Osteoblast (primary cell): ENCODE measurements around the gene HBG2. TPM values are rescaled to one million over a fixed set of nuclear protein-coding genes. Genes with fewer than 3 reads are reported as not detected.

ENCODE experiments used
- DNase-seq: peaks from one replicate; pipeline ENCODE4 v3.0.0; 2011; ENCODE audit warnings: low spot score, mixed read lengths; ENCODE audit not compliant: insufficient read length; ENCODE audit errors: missing footprints
- H2AFZ ChIP-seq: 2 replicates; pipeline ENCODE4 v1.6.0; 2011; ENCODE audit warnings: mild to moderate bottlenecking, low read length
- H3K27ac ChIP-seq: 2 replicates; pipeline ENCODE4 v1.5.1; 2011; ENCODE audit warnings: mild to moderate bottlenecking, low read depth, low read length, moderate library complexity
- H3K27me3 ChIP-seq: 2 replicates; pipeline ENCODE4 v1.6.0; 2012; ENCODE audit warnings: mild to moderate bottlenecking, control low read depth, inconsistent platforms, low read length, moderate library complexity; ENCODE audit not compliant: insufficient read depth
- H3K36me3 ChIP-seq: 2 replicates; pipeline ENCODE4 v1.5.1; 2011; ENCODE audit warnings: mild to moderate bottlenecking, low read length, control low read depth, moderate library complexity; ENCODE audit not compliant: insufficient read depth
- H3K4me1 ChIP-seq: 2 replicates; pipeline ENCODE4 v1.5.1; 2011; ENCODE audit warnings: mild to moderate bottlenecking, low read length, control low read depth, moderate library complexity; ENCODE audit not compliant: insufficient read depth
- H3K4me2 ChIP-seq: 2 replicates; pipeline ENCODE4 v1.6.0; 2011; ENCODE audit warnings: mild to moderate bottlenecking, low read length; ENCODE audit not compliant: insufficient read depth
- H3K4me3 ChIP-seq: fragments of 200-600 bp; sonication (generic); 3 replicates; pipeline ENCODE4 v1.5.1; 2012; ENCODE audit warnings: mild to moderate bottlenecking, low read length, inconsistent platforms; ENCODE audit not compliant: insufficient read depth
- H3K79me2 ChIP-seq: 2 replicates; pipeline ENCODE4 v1.6.0; 2012; ENCODE audit warnings: mild to moderate bottlenecking, low read length, control low read depth, inconsistent platforms; ENCODE audit not compliant: insufficient read depth
- H3K9me3 ChIP-seq: 2 replicates; pipeline ENCODE4 v1.5.1; 2011; ENCODE audit warnings: low read depth, low read length, control low read depth
- H4K20me1 ChIP-seq: 2 replicates; pipeline ENCODE4 v1.6.0; 2012; ENCODE audit warnings: mild to moderate bottlenecking, low read length, control low read depth; ENCODE audit not compliant: insufficient read depth
- total RNA-seq: library from RNA; depleted of rRNA; stranded (reverse); fragments of >200 nt; gene quantifications from 2 replicates; pipeline ENCODE4 v1.2.3, GENCODE V29; 2012
- TF ChIP-seq, protein P1 (sequence below): IDR thresholded peaks from 2 replicates; pipeline ENCODE4 v1.5.1; 2011; ENCODE audit warnings: mild to moderate bottlenecking, low read depth, low read length, moderate library complexity; ENCODE audit errors: extremely low read depth

HBG2 gene
- total RNA-seq, 1 donor: not detected

DNA sequence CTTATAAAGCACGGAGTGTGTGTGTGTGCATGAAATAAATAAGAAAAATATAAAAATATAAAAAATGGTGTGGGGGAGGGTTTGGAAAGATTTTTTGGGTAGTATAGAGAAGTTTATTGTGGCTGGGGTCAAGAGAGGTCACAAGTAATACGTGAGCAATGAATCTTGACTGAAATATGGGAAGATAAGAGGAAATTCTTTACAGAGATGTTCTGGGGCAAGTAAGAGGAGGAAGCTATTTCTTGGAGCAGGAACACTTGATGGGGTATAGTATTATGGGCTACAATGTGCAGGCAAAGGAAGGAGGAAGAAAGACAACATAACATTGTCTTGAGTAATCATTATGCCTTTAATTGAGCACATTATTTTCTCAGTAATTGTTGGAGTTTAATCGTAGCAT is 22.4 kb downstream of the HBG2 start:
- H3K4me2 ChIP-seq: no peak overlapping the region
- H3K4me1 ChIP-seq: no peaks in the 10 kb centered on the region
- no peak overlapping the region for H3K27ac ChIP-seq
- no peaks in the 10 kb centered on the region for H3K36me3 ChIP-seq
- H3K9me3 ChIP-seq: no peaks in the 10 kb centered on the region
- TF ChIP-seq, protein P1, sequence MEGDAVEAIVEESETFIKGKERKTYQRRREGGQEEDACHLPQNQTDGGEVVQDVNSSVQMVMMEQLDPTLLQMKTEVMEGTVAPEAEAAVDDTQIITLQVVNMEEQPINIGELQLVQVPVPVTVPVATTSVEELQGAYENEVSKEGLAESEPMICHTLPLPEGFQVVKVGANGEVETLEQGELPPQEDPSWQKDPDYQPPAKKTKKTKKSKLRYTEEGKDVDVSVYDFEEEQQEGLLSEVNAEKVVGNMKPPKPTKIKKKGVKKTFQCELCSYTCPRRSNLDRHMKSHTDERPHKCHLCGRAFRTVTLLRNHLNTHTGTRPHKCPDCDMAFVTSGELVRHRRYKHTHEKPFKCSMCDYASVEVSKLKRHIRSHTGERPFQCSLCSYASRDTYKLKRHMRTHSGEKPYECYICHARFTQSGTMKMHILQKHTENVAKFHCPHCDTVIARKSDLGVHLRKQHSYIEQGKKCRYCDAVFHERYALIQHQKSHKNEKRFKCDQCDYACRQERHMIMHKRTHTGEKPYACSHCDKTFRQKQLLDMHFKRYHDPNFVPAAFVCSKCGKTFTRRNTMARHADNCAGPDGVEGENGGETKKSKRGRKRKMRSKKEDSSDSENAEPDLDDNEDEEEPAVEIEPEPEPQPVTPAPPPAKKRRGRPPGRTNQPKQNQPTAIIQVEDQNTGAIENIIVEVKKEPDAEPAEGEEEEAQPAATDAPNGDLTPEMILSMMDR: no peak
- no peaks in the 10 kb centered on the region for H4K20me1 ChIP-seq
- no peaks in the 10 kb centered on the region for H3K79me2 ChIP-seq
- no peak overlapping the region for H3K4me3 ChIP-seq
- H3K27me3 ChIP-seq: no peaks in the 10 kb centered on the region
- DNase-seq: no peak
- H2AFZ ChIP-seq: no peak overlapping the region

DNA sequence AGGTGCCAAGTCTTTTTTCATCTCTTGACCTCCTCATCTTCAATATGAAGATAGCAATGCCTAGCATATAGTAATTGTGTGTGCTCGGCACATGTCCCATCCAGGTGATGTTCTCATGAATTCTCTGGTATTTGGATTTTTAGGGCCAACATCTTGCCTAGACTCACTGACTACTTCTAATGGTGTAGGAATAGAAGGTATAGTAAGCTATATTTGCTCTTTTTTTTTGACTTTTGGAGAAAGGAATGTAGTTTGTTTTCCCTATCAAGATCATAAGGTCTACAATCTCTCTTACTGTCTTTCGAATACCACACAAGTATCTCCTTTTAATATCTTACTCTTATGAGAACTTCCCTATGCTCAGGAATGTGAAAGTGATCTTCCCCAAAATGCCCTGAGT is 23.5 kb downstream of the HBG2 start:
- no peaks in the 10 kb centered on the region for H3K27me3 ChIP-seq
- DNase-seq: no peak
- no peaks in the 10 kb centered on the region for H3K9me3 ChIP-seq
- no peaks in the 10 kb centered on the region for H3K4me1 ChIP-seq
- H3K79me2 ChIP-seq: no peaks in the 10 kb centered on the region
- H4K20me1 ChIP-seq: no peaks in the 10 kb centered on the region
- H2AFZ ChIP-seq: no peak overlapping the region
- H3K4me2 ChIP-seq: no peak overlapping the region
- no peak overlapping the region for H3K4me3 ChIP-seq
- no peak overlapping the region for H3K27ac ChIP-seq
- no peaks in the 10 kb centered on the region for H3K36me3 ChIP-seq
- TF ChIP-seq, protein P1: no peak

DNA sequence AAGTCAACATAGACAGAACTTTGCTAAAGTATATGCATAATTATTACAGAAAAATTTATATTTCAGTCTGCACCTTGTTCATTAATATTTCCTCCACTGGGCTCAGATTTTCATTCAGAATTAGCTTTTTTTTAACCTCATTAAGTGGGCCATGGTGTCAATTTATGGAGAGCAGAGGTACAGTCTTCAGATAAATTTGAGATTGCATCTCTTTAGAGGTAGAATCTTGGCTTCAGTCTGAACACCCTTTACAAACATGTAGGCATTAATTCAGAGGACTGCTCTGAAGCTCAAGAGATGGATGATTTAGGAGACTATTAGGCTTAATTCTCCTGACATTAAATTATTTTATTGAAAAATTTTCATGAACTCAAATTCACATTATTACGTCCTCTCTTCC is 24.3 kb downstream of the HBG2 start:
- no peak overlapping the region for H3K4me3 ChIP-seq
- TF ChIP-seq, protein P1: no peak
- H3K27me3 ChIP-seq: peaks cover 3% of the 10 kb centered on the region
- H3K79me2 ChIP-seq: no peaks in the 10 kb centered on the region
- no peaks in the 10 kb centered on the region for H3K36me3 ChIP-seq
- H3K27ac ChIP-seq: no peak overlapping the region
- DNase-seq: no peak
- H3K4me1 ChIP-seq: no peaks in the 10 kb centered on the region
- H2AFZ ChIP-seq: no peak overlapping the region
- no peaks in the 10 kb centered on the region for H4K20me1 ChIP-seq
- H3K9me3 ChIP-seq: no peaks in the 10 kb centered on the region
- no peak overlapping the region for H3K4me2 ChIP-seq

DNA sequence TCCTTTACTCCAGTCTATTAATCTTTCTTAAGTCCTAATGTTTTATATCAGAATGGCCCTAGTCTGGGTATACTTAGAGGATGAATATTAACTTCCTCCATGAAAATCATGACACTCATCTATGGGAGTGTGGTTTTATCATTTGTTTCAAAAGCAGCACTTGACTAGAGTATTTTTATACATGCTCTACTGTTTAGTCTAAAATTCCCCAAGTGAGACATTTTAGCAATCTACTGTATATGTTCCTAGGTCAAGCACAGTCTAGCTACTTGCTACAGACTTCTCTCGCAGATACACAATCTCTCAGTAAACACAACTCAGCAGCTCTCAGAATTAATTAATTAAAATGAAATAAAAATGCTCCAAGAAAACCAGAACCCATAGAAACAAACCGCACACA is 24.8 kb downstream of the HBG2 start:
- Histone ChIP-seq H4K20me1 (no peaks in the 10 kb centered on the region), H3K27ac (no peak overlapping the region), H3K9me3 (no peaks in the 10 kb centered on the region), H3K79me2 (no peaks in the 10 kb centered on the region), H3K36me3 (no peaks in the 10 kb centered on the region), H3K4me2 (no peak overlapping the region), H2AFZ (no peak overlapping the region), H3K27me3 (peaks cover 7% of the 10 kb centered on the region), H3K4me1 (no peaks in the 10 kb centered on the region), H3K4me3 (no peak overlapping the region)
- TF ChIP-seq, protein P1: no peak
- DNase-seq: no peak
